Right renal pelvis (tissue), 4 donors: ENCODE data around the gene MAT2B. TPM values are rescaled to one million over a fixed set of nuclear protein-coding genes. Genes with fewer than 3 reads are reported as not detected.
"Not testable (repeated sequence)": the region's sequence is repeated elsewhere in the genome, so short reads cannot be mapped to it uniquely, and the experiment has no call there.

Source experiments
- DNase-seq, 4 donors: peaks; one replicate each; pipeline ENCODE4 v3.0.0-alpha.2; 2013; ENCODE audit warnings: low read depth in 4 of 4, low spot score in 3 of 4, missing footprints in 1 of 4
- polyA plus RNA-seq, 4 donors: library from polyadenylated mRNA; unstranded; fragments of 120-200 nt; gene quantifications; one replicate each; pipeline ENCODE4 v1.2.1, GENCODE V29; 2013; ENCODE audit not compliant: insufficient read length in 4 of 4

The MAT2B gene
- polyA plus RNA-seq, 4 donors, result 108 to 132 (median 129) TPM

- peak in 3 of 4 donors; percentile 51 to 75 (median 69) for DNase-seq
Observed at GRCh38 chr5:163503106-163504078, 2.0 kb upstream of the MAT2B start.

DNA sequence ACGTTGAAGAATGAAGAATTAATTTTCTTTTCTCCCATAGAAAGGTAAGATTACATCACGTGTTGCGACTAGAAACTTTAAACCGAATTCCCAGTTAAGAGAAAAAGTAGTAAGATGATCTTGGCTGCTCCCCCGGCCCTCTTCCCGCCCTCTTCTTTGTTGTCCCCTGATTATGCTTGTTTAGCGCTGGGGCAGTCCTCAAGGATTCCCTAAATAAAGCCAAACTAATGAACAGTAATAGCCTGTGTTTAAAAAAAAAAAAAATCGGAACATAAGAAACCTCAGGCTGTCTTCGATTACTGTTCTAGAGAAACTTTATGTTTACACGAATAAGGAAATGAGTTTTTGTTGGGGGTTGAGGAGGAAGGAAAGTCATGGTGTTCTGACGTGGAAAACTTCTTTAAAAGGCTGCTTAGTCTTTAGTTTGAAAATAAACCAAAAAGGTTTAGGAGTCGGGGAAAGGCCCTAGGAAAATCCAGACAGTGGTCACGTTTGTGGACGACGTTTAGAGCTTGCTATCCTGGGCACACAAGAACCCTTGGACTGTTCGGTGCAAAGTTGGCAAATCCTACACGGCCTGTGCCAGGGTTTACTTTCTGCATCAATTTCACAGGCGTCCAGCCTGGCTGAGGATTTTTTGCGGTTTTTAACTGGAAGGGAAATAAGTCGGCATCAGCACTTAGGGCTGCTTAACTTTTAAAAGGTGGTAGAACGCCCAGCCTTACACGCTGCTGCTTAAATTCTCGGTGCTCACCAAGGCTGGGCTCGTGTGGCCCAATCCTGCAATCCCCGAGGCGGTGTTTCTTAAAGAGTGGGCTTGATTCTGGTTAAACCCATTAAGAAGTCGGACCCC is 1.1 kb upstream of the MAT2B start:
- peak in 1 of 4 donors; percentile 56 for DNase-seq

- DNase-seq, result no peak
Observed at GRCh38 chr5:163505049-163505367, 411 bp upstream of the MAT2B start.

DNA sequence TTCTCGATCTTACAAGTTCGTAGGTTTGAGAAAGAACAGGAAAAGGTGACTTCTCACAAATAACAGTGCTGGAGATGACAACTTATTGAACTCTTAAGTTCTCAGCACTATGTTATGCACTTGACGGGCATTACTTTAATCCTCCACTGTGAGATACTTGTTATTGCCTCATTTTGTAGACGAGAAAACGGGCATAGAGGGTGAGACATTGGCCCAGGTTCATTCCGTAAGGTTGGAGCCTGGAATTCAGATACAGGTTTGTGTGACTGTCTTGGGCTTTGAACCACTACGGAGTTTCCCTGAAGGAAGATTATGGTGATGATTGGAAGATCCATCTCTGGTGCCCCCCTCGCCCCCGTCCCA is 657 bp downstream of the MAT2B start:
- no peak for DNase-seq

GRCh38 chr5:163506726-163507125 is 1.3 kb downstream of the MAT2B start:
- no peak for DNase-seq

DNA sequence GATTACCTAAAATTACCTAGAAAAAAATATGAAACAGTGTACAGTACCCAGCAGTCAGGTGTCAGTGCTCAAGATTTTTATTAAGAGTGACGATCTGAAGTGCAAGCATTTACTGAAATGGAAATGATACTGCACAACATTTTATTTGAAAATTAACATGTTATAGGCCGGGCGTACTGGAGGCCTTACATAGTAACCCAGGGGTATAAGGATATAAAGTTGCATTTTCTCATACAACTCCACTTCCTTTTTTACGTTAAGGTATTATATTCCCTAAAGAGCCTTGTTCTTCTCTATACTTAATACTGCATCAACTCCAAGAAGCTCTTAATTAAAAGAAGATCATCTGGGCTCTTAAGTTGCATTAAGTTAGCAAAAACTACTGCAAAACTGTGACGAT is 3.3 kb downstream of the MAT2B start:
- no peak for DNase-seq

DNA sequence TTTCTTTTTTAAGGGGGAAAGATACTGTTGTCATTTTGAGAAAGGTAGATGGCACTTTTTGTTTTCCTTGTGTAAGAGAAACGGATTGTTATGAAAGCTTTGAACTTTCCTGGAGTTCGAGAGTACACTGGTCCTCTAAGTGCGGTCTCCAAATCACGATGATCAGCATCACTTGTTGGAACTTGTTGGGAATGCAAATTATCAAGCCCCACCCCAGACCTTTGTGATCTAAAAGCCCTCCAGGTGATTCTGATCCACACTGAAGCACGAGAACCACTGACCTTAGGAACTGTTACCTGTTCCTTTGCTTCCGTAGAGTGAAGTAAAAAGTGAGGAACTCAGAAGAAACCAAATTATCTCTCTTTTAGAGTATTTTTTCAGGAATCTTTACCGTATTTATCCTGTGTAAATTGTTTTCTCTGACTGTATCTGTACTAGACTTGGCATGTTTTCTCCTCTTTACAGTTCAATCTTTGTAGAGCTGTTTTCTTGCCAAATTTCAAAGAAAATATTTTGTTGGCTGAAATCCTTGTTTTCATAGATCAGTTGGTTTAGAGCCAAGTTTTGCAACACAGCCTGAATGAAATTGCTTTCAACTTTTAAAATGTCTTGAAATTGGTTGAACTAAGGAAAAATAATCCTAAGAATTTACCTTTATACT is 4.0 kb downstream of the MAT2B start:
- DNase-seq, result no peak

GRCh38 chr5:163512526-163512925 is 7.1 kb downstream of the MAT2B start:
- no peak for DNase-seq

GRCh38 chr5:163525096-163525495 is 19.7 kb downstream of the MAT2B start:
- no peak for DNase-seq

GRCh38 chr5:163529698-163530097 is 24.3 kb downstream of the MAT2B start:
- DNase-seq, result no peak

DNA sequence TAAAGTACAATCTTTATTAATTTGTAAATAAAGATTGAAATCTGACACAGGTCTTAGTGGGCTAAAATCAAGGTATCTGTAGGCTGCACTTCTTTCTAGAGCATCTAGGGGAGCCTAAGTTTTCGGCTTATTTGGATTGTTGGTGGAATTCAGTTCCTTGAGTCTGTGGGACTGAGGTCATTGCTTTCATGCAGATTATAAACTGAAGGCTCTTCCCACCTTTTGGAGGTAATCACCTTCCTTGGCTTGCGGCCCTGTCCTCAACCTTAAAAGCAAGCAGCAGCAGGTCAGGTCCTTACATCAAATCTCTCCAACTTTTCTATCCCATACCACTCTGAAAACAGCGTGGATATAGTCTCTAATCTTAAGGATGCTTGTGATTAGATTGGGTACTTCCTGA is 25.9 kb downstream of the MAT2B start:
- no peak for DNase-seq

GRCh38 chr5:163532171-163533084 is 27.0 kb downstream of the MAT2B start:
- no peak for DNase-seq

- no peak for DNase-seq
Observed at GRCh38 chr5:163533223-163533622, 27.8 kb downstream of the MAT2B start.

GRCh38 chr5:163534492-163535094 is 29.2 kb downstream of the MAT2B start:
- DNase-seq, result no peak

DNA sequence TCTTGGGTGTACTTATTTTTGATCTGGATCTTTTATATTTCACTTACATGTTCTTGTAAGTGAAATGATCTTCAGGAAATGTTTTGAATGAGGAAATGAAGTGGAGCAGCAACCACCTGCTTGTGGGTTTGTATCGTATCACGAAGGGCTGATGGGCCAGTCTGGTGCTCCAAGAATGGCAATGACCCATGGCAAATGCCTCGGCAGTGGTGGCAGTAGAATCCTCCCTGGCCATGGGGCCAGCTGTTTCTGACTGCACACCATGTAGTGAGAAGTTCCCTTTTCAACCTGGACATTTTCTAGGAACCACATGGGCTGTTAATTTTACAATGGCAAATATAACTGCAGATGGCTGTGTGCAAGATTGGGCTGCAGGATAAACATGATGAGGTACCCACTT is 29.9 kb downstream of the MAT2B start:
- DNase-seq, result no peak

DNA sequence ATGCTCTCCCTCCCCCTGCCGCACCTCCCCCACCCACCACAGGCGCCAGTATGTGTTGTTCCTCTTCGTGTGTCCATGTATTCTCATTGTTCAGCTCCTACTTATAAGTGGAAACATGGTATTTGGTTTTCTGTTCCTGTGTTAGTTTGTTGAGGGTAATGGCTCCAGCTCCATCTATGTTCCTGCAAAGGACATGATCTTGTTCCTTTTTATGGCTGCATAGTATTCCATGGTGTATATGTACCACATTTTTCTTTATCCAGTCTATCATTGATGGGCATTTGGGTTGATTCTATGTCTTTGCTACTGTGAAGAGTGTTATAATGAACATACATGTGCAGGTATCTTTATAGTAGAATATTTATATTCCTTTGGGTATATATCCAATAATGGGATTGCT is 31.0 kb downstream of the MAT2B start:
- DNase-seq, result not testable (repeated sequence)

DNA sequence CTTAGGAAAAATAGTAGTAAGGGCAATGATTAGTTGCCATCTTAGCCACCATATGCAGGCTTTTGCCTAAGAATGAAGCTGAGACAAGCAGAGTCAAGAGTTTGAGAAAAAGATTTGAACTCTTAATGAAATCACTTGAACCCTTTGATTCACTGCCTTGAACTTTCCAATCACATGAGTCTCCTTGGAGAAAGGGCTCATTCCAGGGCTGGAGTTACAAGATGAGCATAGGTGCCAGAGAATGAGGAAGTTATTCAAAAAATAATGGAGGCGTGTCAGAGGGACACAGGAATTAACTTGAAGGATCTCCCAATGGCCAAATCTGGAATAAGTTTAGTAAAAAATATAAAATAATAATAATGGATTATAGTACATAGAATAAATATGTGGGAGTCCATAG is 35.3 kb downstream of the MAT2B start:
- DNase-seq, result no peak

- no peak for DNase-seq
Observed at GRCh38 chr5:163542771-163543170, 37.4 kb downstream of the MAT2B start.

DNA sequence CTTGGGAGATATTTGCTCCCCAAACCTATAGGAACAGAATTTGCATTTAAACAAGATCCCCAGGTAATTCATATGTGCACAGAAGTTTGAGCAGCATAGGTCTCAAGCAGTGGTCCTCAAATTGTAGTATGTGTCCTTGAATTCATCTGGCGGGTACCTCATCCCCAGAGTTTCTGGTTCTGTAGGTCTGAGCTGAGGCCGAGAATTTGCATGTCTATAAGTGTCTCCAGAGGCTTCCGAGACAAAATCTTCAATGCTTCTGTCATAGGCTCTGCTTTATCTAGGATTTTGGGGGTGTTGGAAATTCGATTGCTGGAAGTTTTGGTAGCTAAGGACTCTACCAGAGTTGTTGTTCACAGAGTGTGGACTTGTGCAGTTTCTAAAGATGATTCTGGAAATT is 38.6 kb downstream of the MAT2B start:
- no peak for DNase-seq

DNA sequence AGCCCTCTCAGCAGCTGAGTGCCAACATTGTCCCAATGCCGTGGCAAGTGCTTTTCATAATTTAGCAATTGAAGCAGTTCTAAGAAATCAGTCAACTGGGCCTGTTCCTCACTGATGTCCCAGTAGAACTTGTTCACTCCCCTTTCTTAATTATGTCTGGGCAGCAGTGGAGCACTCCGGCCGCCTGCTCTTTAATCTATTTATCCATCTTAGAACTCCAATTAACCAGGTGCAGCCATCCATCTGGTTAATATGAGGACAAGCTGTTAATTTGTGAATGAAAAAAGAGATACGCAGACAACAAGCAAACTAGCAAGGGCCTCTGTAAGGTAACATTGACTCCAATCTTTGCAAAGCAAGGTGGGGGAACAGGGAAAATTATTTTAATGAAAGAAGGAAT is 39.4 kb downstream of the MAT2B start:
- DNase-seq, result no peak
